ENCODE results near the gene DOCK4.

Gene DOCK4

GRCh38 chr7:112073530-112073929, 132.7 kb downstream of the DOCK4 start:
- DNase-seq = no peak

- DNase-seq = no peak
Observed at GRCh38 chr7:112072541-112073245, 133.5 kb downstream of the DOCK4 start.

GRCh38 chr7:112071856-112072255, 134.3 kb downstream of the DOCK4 start:
- no peak for DNase-seq

GRCh38 chr7:112070674-112071256, 135.4 kb downstream of the DOCK4 start:
- DNase-seq = no peak

DNA sequence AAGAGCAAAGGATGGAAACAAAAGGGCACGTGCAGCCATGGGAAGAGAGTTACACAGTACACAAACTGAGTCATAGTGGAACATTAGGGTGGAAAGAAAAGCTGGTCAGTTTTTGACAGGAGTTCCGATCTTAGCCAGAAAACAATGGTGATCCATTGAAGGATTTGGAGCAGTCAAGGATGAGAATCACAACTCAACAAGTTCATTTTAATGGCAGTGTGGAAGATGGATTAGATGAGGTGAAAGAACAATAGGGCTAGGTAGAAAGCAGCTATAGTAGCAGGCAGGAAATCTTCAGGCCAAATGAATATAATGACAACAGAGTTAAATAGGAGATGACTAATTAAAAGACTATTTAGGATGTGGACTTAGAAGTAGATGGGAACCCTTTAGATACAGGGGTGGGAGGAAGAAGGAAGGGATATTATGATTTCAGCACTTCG, 136.3 kb downstream of the DOCK4 start:
- DNase-seq = no peak

DNA sequence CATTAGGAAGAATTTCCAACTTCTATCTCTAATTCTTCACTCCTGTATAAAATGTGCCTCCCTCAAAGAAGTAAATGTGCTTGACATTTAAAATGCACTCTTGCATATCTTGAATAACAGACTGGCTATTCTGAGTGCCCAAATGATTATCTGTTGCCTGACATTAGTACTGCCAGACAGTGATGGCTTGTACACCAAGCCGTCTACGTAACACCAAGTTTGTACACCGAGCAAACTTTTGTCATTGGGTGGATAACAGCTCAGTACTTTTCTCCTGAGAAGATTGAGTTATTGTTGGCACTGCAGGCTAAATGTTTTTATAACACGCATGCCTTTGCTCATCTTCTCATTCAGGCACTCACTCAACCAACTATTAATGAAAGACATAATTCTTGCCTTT, 137.2 kb downstream of the DOCK4 start:
- DNase-seq = no peak

- DNase-seq = no peak
Observed at GRCh38 chr7:112067632-112068540, 138.3 kb downstream of the DOCK4 start.

- DNase-seq = no peak
Observed at GRCh38 chr7:112067200-112067599, 139.0 kb downstream of the DOCK4 start.

DNA sequence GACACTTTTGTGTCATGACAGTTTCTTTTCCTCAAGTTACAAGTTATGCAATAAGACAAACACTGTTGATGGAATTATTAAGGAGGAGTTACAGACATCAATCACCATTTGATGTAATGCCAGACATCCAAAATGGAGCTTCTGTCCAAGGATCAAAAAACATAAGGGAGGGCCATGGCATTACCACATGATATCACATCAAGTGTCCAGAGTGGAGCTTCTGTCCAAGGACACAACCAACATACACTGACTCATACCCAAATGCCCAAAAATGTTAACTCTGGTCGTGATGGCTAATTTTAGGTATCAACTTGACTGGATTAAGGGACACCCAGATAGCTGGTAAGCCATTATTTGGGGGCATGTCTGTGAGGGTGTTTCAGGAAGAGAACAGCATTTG, 140.4 kb downstream of the DOCK4 start:
- DNase-seq = no peak

DNA sequence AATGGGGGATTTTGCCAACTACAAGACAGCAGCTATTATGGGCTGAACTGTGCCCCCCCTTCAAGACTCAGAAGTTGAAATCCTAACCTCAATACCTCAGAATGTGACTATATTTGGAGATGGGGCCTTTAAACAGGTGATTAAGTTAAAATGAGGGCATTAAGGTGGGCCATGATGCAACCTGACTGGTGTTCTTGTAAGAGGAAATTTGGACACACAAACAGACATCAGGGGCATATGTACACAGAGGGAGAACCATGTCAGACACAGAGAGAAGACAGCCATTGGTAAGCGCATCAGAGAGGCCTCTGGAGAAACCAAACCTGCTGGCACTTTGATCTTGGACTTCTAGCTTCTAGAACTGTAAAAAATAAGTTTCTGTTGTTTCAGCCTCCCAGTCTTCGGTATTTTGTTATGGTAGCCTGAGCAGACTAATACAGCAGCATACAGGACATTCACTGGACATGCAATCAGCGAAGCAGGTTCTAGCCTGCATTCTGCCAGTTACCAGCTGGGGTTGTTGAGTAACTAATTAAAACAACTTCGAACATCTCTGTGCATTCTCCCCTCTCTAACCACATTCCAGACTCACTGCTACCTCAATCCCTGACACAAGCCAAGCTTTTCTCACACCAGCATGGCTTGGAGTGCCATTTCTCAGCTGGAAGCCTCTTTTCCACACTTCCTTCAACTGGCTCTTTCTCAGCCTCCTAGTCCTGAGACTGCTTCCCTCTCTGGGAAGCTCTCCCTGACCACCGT, 141.4 kb downstream of the DOCK4 start:
- DNase-seq = no peak

DNA sequence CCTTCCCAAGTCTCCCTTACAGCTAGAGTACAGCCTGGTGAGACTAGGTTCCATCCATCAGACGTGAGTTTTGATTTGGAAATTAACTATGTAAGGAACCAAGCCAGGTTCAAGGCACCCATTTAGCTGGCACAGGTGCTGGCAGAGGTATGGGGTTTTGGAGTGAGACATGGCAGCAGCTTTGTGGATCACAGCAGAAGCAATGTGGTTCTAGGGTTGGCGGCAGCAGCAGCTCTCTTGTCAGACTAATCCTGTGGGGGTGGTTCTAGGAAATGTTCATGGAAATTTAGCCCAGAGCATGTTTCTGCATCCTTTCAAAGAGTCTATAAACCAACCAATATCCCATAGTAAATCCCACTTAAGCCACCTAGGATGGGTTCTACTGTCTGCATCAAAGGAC, 142.2 kb downstream of the DOCK4 start:
- no peak for DNase-seq

- DNase-seq = no peak
Observed at GRCh38 chr7:112061051-112061450, 145.1 kb downstream of the DOCK4 start.

GRCh38 chr7:112060625-112061024, 145.6 kb downstream of the DOCK4 start:
- DNase-seq = no peak

- no peak for DNase-seq
Observed at GRCh38 chr7:112059675-112060074, 146.5 kb downstream of the DOCK4 start.

GRCh38 chr7:112058686-112059085, 147.5 kb downstream of the DOCK4 start:
- no peak for DNase-seq

GRCh38 chr7:112056409-112056808, 149.8 kb downstream of the DOCK4 start:
- no peak for DNase-seq

DNA sequence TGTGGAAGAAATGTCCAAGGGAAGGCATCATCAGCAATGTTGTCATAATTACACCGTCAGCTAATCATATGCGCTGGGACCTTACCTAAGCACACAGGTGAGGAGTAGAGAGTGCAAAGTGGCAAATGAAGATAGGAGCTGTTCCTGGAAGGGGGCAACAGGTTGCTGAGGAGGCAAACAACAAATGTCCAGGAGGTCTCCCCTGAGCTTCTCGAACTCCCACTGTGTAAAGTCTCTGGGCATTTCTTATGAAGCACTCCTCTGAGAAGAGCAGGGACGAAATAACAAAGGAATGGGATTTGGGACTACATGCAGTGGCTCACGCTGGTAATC, 152.5 kb downstream of the DOCK4 start:
- DNase-seq = no peak

- DNase-seq = no peak
Observed at GRCh38 chr7:112052993-112053736, 153.0 kb downstream of the DOCK4 start.

DNA sequence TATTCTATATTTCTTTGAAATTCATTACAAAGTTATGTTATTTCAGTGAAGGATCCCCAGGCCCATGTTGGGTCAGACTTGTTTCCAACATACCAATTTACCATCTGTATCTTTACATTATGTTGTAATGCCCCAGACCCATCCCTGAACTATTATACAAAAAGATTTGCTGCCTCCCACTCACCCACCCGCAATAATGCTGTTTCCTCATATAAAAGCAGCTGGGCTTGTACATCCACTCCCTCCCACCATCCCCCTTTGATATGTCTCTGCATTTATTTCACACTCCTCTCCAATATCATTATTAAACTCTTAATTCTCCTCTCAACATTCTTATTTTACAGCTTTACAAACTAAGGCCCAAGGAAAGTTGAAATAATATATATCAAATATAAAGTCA, 153.7 kb downstream of the DOCK4 start:
- DNase-seq = no peak

DNA sequence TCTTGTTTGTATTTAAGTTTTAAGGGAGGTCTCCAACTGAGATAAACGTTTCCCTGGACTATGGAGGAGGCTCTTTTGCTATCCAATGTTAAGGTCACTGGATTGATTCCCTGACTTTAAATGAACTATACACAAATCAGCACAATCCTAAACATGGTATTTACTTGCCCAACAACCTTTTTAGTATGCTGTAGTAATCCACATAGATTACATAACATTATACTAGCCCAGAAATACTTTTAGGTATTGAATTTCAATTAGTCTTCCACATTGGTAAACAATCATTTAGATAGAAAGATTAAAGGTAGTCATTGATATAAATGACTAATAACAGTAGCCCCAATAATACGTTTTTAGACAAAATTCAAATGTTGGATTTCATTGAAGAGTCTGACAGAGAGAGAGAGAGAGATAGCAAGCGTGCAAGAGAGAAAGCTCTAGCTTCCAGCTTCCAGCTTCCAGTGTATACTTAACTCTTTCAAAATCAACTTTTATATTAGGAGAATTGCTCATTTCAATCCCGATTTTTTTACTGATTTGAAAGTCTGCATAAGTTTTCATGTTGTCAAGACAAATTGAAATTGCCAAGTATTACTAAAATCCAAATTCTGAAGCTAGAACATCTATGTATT, 155.8 kb downstream of the DOCK4 start:
- DNase-seq = no peak

DNA sequence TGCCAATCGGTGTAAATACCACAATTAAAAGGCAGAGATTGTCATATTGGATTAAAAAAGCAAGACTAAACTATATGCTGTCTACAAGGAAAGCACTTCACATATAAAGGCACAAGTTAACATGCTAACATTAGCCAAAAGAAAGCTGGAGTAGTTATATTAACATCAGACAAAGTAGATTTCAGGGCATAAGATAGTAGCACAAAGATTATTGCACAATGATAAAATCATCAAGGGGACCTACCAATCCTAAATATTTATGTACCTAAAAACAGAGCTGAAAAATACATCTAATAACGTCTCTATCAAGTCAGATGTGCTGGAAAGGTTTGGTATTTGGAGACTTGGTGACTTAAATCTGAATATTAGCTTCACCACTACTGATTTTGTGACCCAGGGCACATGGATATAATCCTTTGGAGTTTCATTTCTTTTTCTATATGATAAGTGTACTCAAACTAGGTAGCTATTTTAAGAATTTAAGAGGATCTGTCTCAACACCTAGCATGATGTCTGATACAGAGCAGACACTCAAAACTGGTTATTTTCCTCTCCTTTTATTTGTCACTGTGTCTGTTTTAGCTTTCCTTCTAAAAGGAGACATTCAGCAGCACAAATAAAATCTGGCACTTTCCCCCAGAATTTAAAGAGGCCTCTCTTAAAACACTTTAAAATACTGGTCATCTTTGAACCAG, 156.5 kb downstream of the DOCK4 start:
- no peak for DNase-seq

Measured in activated T-cell treated with anti-CD3 and anti-CD28 coated beads for 4 hours (primary cell).